Measurements from ENCODE around the gene CNTN4. TPM values are rescaled to one million over a fixed set of nuclear protein-coding genes. Genes with fewer than 3 reads are reported as not detected.

The CNTN4 gene
- total RNA-seq, 1 experiment from 2014 or later: 1.6 TPM

- Histone ChIP-seq H3K23ac (ENCODE audit: insufficient read length, low read depth, low read length) (no peak overlapping the region), H3K27ac (ENCODE audit: insufficient read length, low read depth, low read length) (no peak overlapping the region), H3K56ac (ENCODE audit: insufficient read length, low read depth, low read length) (no peak overlapping the region), H3K9ac (ENCODE audit: extremely low read depth, insufficient read length, low read length) (no peak overlapping the region), H2BK120ac (ENCODE audit: low read depth, low read length, poor library complexity, severe bottlenecking) (no peak overlapping the region), H2AFZ (ENCODE audit: low read length) (no peak overlapping the region), H2BK20ac (ENCODE audit: low read depth, low read length, poor library complexity, severe bottlenecking) (no peak overlapping the region), H4K20me1 (ENCODE audit: control insufficient read depth, insufficient read depth, insufficient read length) (no peaks in the 10 kb centered on the region), H3K23me2 (ENCODE audit: insufficient read length, low read depth, low read length, poor library complexity, severe bottlenecking) (no peaks in the 10 kb centered on the region), H2BK5ac (ENCODE audit: insufficient read length, low read length) (no peak overlapping the region), H3K9me3 (ENCODE audit: control insufficient read depth, low read depth, low read length) (no peaks in the 10 kb centered on the region), H3K27me3 (ENCODE audit: insufficient read depth, low read length) (no peaks in the 10 kb centered on the region), H3K18ac (ENCODE audit: insufficient read length, low read depth, low read length) (no peak overlapping the region), H3K4me1 (ENCODE audit: insufficient read depth, low read length) (no peaks in the 10 kb centered on the region), H2BK12ac (ENCODE audit: insufficient read length, low read depth, low read length) (no peak overlapping the region), H3T11ph (ENCODE audit: low read length) (no peak overlapping the region), H2BK15ac (ENCODE audit: low read depth, low read length) (no peak overlapping the region), H4K91ac (ENCODE audit: insufficient read length, low read depth, low read length) (no peak overlapping the region), H4K5ac (ENCODE audit: insufficient read length, low read depth, low read length) (no peak overlapping the region), H3K79me1 (ENCODE audit: insufficient read depth, low read depth, low read length, poor library complexity, severe bottlenecking) (no peaks in the 10 kb centered on the region), H3K4me2 (ENCODE audit: insufficient read depth, insufficient read length, low read length) (no peak overlapping the region), H3K79me2 (ENCODE audit: insufficient read depth, low read length) (no peaks in the 10 kb centered on the region), H2AK5ac (ENCODE audit: insufficient read length, low read length) (no peak overlapping the region), H4K8ac (replicated peaks; ENCODE audit: insufficient read length, low read depth, low read length) (no peak overlapping the region), H3K4ac (ENCODE audit: low read depth, low read length) (no peak overlapping the region), H3K14ac (ENCODE audit: insufficient read depth, low read length) (no peak overlapping the region)
- Mint-ChIP-seq H3K36me3 (ENCODE audit: insufficient read depth in 1 of 3, low read depth in 3 of 3) (no peaks in the 10 kb centered on the region), H3K4me3 (no peak overlapping the region), H3K27me3 (ENCODE audit: low read depth) (no peaks in the 10 kb centered on the region), H3K27ac (no peak overlapping the region), H3K9me3 (no peaks in the 10 kb centered on the region), H3K4me1 (no peaks in the 10 kb centered on the region)
- no peak for DNase-seq
- TF ChIP-seq CTCF (conservative IDR thresholded peaks at IDR 0.05): no peak
- WGBS (ENCODE audit: extremely low coverage, insufficient read length, low lambda C conversion rate): no CpG with 5 or more reads among the region's 7 CpGs
These were observed 781.6 kb downstream of the CNTN4 start for GRCh38 chr3:2880218-2880756.

All from H9 (cell line).